ENCODE measurements around the gene HSPA14. TPM values are rescaled to one million over a fixed set of nuclear protein-coding genes. Genes with fewer than 3 reads are reported as not detected.

HSPA14 gene
- total RNA-seq, 1 donor: 19.7 TPM

GRCh38 chr10:14880229-14880628, 42.1 kb downstream of the HSPA14 start:
- DNase-seq (ENCODE audit: low read depth): peak; percentile 3
- no peak for TF ChIP-seq CTCF (IDR thresholded peaks at IDR 0.05; ENCODE audit: insufficient read depth, low read length)
- peak overlapping the region; percentile 82 for H3K4me3 ChIP-seq (ENCODE audit: low read depth, low read length)

GRCh38 chr10:14884082-14884481, 46.0 kb downstream of the HSPA14 start:
- H3K4me3 ChIP-seq (ENCODE audit: low read depth, low read length): no peak overlapping the region
- TF ChIP-seq CTCF (IDR thresholded peaks at IDR 0.05; ENCODE audit: insufficient read depth, low read length): no peak
- DNase-seq (ENCODE audit: low read depth): no peak

- TF ChIP-seq CTCF (IDR thresholded peaks at IDR 0.05; ENCODE audit: insufficient read depth, low read length): peak; percentile 41
- DNase-seq (ENCODE audit: low read depth): peak; percentile 21
Measured at GRCh38 chr10:14889318-14889717, 51.2 kb downstream of the HSPA14 start.

GRCh38 chr10:14891151-14891550, 53.0 kb downstream of the HSPA14 start:
- DNase-seq (ENCODE audit: low read depth): no peak
- H3K4me3 ChIP-seq (ENCODE audit: low read depth, low read length): no peak overlapping the region

More at GRCh38 chr10:14889318-14889717, 51.2 kb downstream of the HSPA14 start:
- no peak overlapping the region for H3K4me3 ChIP-seq (ENCODE audit: low read depth, low read length)

GRCh38 chr10:14904316-14904732, 66.2 kb downstream of the HSPA14 start:
- peak; percentile 48 for DNase-seq (ENCODE audit: low read depth)
- peak; percentile 59 for TF ChIP-seq CTCF (IDR thresholded peaks at IDR 0.05; ENCODE audit: insufficient read depth, low read length)
- no peak overlapping the region for H3K4me3 ChIP-seq (ENCODE audit: low read depth, low read length)

More at GRCh38 chr10:14891151-14891550, 53.0 kb downstream of the HSPA14 start:
- no peak for TF ChIP-seq CTCF (IDR thresholded peaks at IDR 0.05; ENCODE audit: insufficient read depth, low read length)

- H3K4me3 ChIP-seq (ENCODE audit: low read depth, low read length): no peak overlapping the region
Measured at GRCh38 chr10:14904864-14905263, 66.8 kb downstream of the HSPA14 start.

More at GRCh38 chr10:14904864-14905263, 66.8 kb downstream of the HSPA14 start:
- no peak for DNase-seq (ENCODE audit: low read depth)
- no peak for TF ChIP-seq CTCF (IDR thresholded peaks at IDR 0.05; ENCODE audit: insufficient read depth, low read length)

All from fibroblast of the aortic adventitia (primary cell).